HG03066 (cell line): Measurements from ENCODE around the gene GALNT9.
"Not testable (repeated sequence)": the region's sequence is repeated elsewhere in the genome, so short reads cannot be mapped to it uniquely, and the experiment has no call there.

Experiments
- ATAC-seq: cut with Tn5 transposase; IDR thresholded peaks from one replicate; pipeline ENCODE4 v1.9.1; 2021; ENCODE audit warnings: low read depth; ENCODE audit not compliant: unreplicated experiment

GALNT9 gene

GRCh38 chr12:132222096-132222807 lies 107.1 kb downstream of the GALNT9 start:
- ATAC-seq, result no peak

DNA sequence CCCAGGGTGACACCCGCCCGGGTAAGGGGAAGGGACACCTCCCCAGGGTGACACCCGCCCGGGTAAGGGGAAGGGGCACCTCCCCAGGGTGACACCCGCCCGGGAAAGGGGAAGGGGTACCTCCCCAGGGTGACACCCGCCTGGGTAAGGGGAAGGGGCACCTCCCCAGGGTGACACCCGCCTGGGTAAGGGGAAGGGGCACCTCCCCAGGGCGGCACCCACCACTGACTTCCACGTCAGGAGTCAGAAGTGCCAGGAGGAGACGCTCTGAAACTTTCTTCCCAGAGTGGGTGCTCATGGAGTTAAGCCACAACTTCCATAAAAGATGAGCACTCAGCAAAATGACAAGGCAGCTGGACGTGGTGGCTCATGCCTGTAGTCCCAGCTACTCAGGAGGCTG lies 109.6 kb downstream of the GALNT9 start:
- ATAC-seq, result not testable (repeated sequence)

DNA sequence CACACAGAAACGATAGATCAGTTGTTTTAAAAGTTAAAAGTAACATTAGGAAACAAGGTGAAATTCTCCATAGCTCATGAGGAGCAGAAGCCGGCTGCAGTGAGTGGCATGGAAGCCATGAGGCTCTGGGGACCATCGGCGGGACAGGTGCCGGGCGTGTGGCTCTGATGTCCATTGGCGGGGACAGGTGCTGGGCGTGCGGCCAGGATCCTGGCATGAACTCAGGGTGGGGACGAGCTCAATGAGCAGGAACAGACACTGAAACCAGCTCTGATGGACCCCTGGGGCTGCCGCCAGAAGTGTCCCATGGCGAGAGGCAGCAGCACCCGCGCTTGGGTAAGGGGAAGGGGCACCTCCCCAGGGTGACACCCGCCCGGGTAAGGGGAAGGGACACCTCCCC lies 110.1 kb downstream of the GALNT9 start:
- no peak for ATAC-seq

GRCh38 chr12:132218915-132219314 lies 110.5 kb downstream of the GALNT9 start:
- ATAC-seq, result no peak

DNA sequence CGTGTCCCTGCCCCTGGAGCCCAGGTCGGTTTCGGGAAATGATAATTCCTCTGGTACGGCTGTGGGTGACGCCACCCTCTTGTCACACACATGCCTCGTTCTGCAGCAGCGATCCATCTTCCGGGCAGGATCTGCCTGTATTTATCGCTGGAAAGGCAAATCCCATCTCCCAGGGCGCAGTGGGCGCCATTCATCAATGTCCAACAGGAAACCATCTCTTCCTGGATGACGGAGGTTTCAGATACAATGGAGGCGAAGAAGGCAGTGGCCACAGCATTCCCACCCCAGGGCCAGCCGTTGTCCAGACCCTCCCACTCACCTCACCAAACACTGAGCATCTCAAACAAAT lies 110.9 kb downstream of the GALNT9 start:
- no peak for ATAC-seq

DNA sequence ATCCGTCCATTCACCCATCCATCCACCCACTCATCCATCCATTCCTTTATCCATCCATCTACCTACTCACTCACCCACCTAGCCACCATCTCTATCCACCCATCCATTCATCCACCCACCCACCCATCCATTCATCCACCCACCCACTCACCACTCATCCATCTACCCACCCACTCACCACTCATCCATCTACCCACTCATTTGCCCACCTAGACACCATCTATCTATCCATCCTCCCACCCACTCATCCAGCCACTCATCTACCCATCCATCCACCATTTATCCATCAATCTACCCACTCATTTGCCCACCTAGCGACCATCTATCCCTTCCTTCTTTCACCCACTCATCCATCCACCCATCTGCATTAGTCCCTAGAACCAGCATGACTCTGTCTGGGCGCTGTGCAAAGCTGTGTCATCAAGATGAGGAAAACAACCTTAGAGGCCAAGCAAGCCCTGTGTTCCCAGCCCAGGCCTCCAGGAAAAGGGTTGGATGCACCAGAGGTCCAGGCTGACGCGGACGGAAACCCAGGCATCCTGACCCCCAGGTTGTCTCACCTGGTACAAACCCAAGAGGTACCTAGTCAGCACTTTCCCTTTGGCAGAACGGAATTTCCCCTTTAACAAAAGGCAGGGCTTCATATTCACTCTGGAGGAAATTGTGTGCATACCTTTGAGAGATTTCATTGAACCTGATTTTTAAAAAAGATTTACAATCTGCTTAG lies 111.4 kb downstream of the GALNT9 start:
- no peak for ATAC-seq

GRCh38 chr12:132217371-132217770 lies 112.0 kb downstream of the GALNT9 start:
- ATAC-seq, result no peak

GRCh38 chr12:132216354-132216987 lies 112.9 kb downstream of the GALNT9 start:
- no peak for ATAC-seq

- ATAC-seq, result no peak
Observed at GRCh38 chr12:132215299-132215989, 113.9 kb downstream of the GALNT9 start.

DNA sequence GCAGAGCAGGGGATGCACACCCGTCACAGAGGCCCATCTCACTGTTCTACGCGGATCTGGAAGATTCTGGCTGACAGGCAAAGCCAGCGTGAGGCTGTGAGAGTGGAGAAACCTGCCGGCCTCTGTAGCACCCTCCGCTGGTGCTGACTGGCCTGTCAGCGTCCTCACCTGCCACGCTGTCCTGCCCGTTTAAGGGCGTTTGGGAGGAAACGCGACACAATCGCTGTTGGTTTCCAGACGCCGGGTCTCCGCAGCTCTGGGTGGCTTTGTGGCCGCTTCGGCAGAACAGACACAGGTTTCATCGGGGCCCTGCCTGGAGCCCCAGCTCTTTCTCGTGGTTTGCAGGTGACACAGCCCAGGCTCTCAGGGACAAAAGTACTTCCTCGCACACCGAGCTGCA lies 114.5 kb downstream of the GALNT9 start:
- ATAC-seq, result no peak

DNA sequence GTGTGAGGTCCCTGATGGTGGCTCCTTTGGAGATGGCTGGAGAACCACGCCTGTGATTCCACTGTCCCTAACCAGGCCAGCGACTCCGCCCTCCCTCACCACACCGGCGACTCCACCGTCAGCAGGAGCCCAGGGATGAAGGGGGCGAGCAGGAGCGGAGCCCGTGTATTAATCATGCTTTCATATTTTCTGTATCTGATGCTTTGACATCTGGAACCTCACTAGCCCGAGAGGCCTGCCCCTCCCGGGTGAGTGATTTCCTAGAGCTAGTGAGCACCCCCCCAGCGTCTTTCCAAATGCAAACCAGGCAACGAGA lies 115.3 kb downstream of the GALNT9 start:
- ATAC-seq, result no peak

- ATAC-seq, result no peak
Observed at GRCh38 chr12:132213359-132214160, 115.8 kb downstream of the GALNT9 start.

GRCh38 chr12:132211816-132212215 lies 117.6 kb downstream of the GALNT9 start:
- no peak for ATAC-seq

DNA sequence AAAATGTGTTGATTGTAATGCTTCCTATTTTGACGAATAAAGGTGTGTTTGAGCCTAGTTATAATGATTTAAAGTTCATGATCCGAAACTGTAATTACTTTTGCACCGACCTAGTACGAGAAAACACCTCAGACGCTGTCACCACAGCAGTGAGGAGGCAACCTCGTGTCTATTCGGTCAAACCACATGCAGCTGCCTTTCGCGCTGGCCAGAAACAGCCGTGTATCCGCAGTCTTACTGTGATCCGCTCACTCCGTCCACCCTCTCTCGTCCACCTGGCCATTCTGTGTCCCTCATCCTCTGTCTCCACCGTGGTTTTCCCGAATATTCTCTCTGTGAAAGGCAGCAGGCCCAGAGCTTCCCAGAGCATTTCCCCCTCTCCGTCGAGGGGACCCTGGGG lies 118.1 kb downstream of the GALNT9 start:
- no peak for ATAC-seq

GRCh38 chr12:132210223-132211055 lies 119.0 kb downstream of the GALNT9 start:
- ATAC-seq, result no peak

DNA sequence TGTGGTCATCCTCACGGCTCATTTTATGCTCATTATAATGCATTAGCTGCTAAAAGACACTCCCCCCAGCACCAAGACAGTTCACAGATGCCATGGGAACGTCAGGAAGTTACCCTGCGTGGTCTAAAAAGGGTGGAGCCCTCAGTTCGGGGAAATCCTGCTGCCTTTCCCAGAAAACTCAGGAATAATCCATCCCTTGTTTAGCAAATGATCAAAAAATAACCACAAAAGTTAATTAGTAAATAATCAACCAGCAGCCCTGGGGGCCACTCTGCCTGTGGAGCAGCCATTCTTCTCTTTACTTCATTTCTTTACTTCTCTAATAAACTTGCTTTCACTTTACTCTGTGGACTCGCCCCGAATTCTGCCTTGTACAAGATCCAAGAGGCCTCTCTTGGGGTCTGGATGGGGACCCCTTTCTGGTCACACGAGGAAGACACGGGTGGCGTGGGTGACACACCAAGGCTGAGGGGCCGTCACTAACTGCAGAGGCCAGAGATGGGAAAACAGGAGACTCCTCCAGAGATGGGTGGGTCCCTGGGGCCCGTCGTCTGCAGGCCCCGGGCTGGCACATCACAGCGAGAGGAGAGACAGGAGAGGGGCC lies 119.7 kb downstream of the GALNT9 start:
- ATAC-seq, result no peak

DNA sequence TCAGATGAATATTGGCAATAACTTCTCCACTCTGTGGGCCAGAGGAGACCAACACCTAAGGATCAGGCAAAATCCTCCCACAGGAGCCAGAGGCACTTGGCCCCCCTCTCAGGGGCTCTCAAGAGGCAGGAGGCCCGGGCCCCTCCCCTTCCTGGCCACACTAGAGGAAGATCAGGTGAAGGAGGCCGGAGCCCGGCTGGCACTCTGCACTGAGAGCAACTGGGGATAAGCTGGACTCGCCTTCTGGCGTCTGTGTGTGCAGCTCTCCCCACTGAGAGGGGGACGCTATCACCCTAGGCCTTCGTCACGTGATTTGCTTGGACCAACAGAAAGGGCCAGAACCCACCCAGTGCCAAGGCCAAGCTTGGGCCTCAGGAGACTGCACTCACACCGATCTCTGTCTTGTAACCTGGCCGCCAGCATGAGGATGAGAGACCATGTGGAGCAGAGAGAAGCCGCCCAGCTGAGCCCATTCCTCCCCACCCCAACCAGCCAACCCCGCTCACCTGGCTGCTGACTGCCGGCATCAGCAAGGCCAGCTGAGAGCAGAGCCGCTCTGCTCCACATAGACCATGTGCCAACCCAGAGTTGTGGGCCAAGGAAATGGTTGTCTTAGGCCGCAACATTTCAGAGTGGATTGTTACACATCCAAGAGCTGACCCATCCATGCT lies 121.1 kb downstream of the GALNT9 start:
- ATAC-seq, result no peak

DNA sequence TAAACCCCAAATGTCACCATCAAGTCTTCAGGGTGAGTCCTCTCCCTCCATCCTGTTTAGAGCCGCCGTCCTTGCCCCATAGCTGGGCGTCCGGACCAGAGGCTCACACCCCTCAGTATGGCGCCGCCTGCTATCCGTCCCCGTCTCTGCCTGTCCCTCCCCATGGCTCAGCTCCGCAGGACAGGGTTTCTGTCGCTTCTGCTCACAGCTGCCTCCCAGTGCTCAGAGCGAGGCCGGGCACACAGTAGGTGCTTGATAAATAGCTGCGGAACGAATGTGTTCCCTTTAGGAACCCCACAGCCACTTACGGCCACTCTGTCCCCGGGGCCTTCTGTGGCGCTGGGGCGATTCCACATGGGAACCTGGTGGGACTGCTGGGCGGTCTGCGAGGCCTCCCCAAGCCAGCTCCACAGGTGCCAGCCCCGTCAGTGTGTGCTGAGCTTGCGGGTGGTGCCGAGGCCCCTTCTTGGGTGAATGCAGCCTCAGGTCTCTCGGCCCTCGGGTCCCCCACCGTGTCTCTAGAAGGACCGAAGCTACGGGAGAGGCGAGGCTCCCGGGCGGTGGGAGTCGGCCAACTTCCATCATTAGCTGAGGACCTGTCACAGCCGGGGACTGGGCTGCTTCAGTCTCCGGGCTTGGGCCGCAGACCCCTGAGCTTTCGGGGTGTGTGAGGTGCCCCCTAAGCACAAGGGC lies 122.2 kb downstream of the GALNT9 start:
- no peak for ATAC-seq
